ENCODE measurements around the gene DGKE. TPM values are rescaled to one million over a fixed set of nuclear protein-coding genes. Genes with fewer than 3 reads are reported as not detected.

Gene DGKE
- total and polyA plus RNA-seq, 2 of the 8 experiments (the other 6 are each of a cell fraction or from before 2014, with no cell fraction given): 1.7 to 7.4 TPM

GRCh38 chr17:56883616-56884015, 49.7 kb downstream of the DGKE start (continued):
- TF ChIP-seq SP1 (IDR thresholded peaks at IDR 0.05; ENCODE audit: low read depth, low read length): no peak
- TF ChIP-seq CTBP2 (IDR thresholded peaks at IDR 0.05; ENCODE audit: borderline replicate concordance, insufficient read depth, insufficient read length, low read length): no peak
- no peak for TF ChIP-seq CBX8 (IDR thresholded peaks at IDR 0.05; ENCODE audit: borderline replicate concordance, low read depth, low read length)
- no peak for TF ChIP-seq EP300 (IDR thresholded peaks at IDR 0.05; ENCODE audit: borderline replicate concordance in 1 of 2, low read depth in 2 of 2, low read length in 2 of 2)
- TF ChIP-seq GABPA (IDR thresholded peaks at IDR 0.05; ENCODE audit: borderline replicate concordance, insufficient read depth, low read length): no peak
- TF ChIP-seq KDM1A (IDR thresholded peaks at IDR 0.05; ENCODE audit: borderline replicate concordance, low read length): no peak
- TF ChIP-seq SP2 (IDR thresholded peaks at IDR 0.05; ENCODE audit: low read length): no peak
- TF ChIP-seq JUND (IDR thresholded peaks at IDR 0.05; ENCODE audit: low read length): no peak
- no peak for TF ChIP-seq CBX5 (IDR thresholded peaks at IDR 0.05; ENCODE audit: low read depth, low read length)
- TF ChIP-seq RAD21 (IDR thresholded peaks at IDR 0.05 in 1 of 2, conservative IDR thresholded peaks at IDR 0.05 in 1 of 2; ENCODE audit: low read depth in 2 of 2, low read length in 2 of 2): no peak
